NCI-H2171 treated with DMSO at 0.1 percent for 48 hours (cell line): ENCODE data around the gene FN3K.

Experiments
- DNase-seq: peaks from one replicate; lab custom pipeline; 2025; lab: John Stamatoyannopoulos, UW

The FN3K gene

DNA sequence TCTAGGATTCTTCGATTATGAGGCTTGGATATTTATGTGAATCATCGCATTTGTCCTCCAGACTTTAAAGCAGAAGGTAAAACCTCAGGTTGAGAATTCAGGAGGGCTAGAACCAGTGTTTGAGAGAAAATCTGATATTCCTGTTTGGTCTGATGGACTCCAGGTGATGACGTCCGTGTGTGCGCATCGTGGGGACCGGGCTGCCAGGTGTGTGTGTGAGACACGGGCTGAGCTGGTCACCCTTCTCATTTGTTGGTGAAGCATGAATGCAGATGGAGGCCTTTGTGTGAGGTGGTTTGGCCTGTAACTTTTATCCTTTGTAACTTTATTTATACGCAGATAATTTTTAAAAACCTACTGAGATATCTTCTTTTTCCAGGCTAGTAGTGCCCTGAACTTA is 61.6 kb downstream of the FN3K start:
- DNase-seq: no peak

DNA sequence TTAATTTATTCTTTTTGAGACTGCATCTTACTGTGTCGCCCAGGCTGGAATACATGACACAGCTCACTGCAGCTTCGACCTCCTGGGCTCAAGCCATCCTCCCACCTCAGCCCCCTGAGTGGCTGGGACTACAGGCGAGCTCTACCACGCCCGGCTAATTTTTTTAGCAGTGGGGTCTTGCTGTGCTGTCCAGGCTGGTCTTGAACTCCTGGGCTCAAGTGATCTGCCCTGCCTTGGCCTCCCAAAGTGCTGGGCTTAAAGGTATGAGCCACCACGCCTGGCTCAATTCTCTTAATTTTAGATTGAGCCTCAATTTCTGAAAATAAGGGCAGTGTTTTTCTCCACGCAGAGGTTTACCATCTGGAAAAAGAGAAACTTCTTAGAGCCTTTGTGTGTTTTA is 63.3 kb downstream of the FN3K start:
- no peak for DNase-seq

DNA sequence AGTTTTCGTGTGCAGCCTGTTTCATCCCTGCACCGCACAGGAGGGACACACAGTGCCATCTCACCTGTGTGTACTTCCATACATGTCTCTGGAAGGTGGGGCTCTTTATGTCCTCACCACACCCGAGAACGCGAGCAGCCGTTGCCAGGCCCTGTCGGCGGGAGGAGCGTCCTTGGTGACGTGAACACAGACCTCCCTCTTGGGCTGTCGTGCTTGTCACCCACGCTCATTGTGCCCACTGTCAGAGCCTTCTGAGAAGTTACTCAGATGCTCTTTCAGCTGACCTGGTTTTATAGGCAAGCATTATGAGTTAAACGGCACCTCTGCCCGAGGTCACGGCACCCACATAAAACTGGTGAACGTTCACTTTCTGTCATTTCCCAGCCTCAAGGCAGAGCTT is 64.2 kb downstream of the FN3K start:
- no peak for DNase-seq
